ENCODE results near the gene KIF3B. TPM values are rescaled to one million over a fixed set of nuclear protein-coding genes. Genes with fewer than 3 reads are reported as not detected.

Gene KIF3B
- total and polyA plus RNA-seq, 11 donors, result 3.2 to 25.4 (median 11.4) TPM

GRCh38 chr20:32296819-32297420, 19.5 kb downstream of the KIF3B start:
- TF ChIP-seq CTCF (IDR thresholded peaks at IDR 0.05), result no peak
- no peak for TF ChIP-seq POLR2A (IDR thresholded peaks at IDR 0.05)

GRCh38 chr20:32297439-32297838, 20.0 kb downstream of the KIF3B start:
- H3K27me3 ChIP-seq, result no peaks in the 10 kb centered on the region
- H3K9me3 ChIP-seq, result no peaks in the 10 kb centered on the region
- H3K27ac ChIP-seq, result no peak overlapping the region
- DNase-seq (no peak), ATAC-seq (no peak)
- TF ChIP-seq POLR2A (IDR thresholded peaks at IDR 0.05) (no peak), CTCF (IDR thresholded peaks at IDR 0.05) (no peak)
- H3K4me3 ChIP-seq, result no peak overlapping the region
- WGBS, 4 donors, result 80 to 87% (median 83%) methylated on average over 4 of the region's 4 CpGs
- H3K36me3 ChIP-seq, result no peaks in the 10 kb centered on the region
- intact Hi-C loops (cut with DNase I), result no loop called here
- H3K4me1 ChIP-seq, result peaks cover 0 to 18% (median 5%) of the 10 kb centered on the region in 12 donors

More at GRCh38 chr20:32296819-32297420, 19.5 kb downstream of the KIF3B start:
- intact Hi-C loops (cut with DNase I), result no loop called here
- H3K27ac ChIP-seq, result no peak overlapping the region
- ATAC-seq, result no peak
- H3K4me1 ChIP-seq, result peaks cover 0 to 14% (median 4%) of the 10 kb centered on the region in 12 donors
- no peaks in the 10 kb centered on the region for H3K9me3 ChIP-seq
- H3K27me3 ChIP-seq, result no peaks in the 10 kb centered on the region
- H3K36me3 ChIP-seq, result no peaks in the 10 kb centered on the region
- no peak for DNase-seq
- 36 to 46% (median 42%) methylated on average over 6 of the region's 6 CpGs for WGBS, 4 donors
- no peak overlapping the region for H3K4me3 ChIP-seq

- intact Hi-C loops (cut with DNase I), result no loop called here
- ATAC-seq (no peak), DNase-seq (no peak)
- no peaks in the 10 kb centered on the region for H3K36me3 ChIP-seq
- H3K9me3 ChIP-seq, result no peaks in the 10 kb centered on the region
- H3K27ac ChIP-seq, result no peak overlapping the region
- H3K27me3 ChIP-seq, result no peaks in the 10 kb centered on the region
- H3K4me1 ChIP-seq, result peaks cover 0 to 24% (median 6%) of the 10 kb centered on the region in 12 donors
- WGBS, 4 donors, result 94 to 98% (median 97%) methylated on average over 6 of the region's 6 CpGs
- H3K4me3 ChIP-seq, result no peak overlapping the region
- no peak for TF ChIP-seq CTCF (IDR thresholded peaks at IDR 0.05)
- TF ChIP-seq POLR2A (IDR thresholded peaks at IDR 0.05), result no peak
These were observed 23.2 kb downstream of the KIF3B start for GRCh38 chr20:32300647-32301046.

- Histone ChIP-seq H3K4me1 (peaks cover 0 to 18% (median 4%) of the 10 kb centered on the region in 12 donors), H3K36me3 (no peaks in the 10 kb centered on the region), H3K27me3 (no peaks in the 10 kb centered on the region), H3K9me3 (no peaks in the 10 kb centered on the region), H3K4me3 (no peak overlapping the region), H3K27ac (no peak overlapping the region)
- TF ChIP-seq CTCF (IDR thresholded peaks at IDR 0.05) (no peak), POLR2A (IDR thresholded peaks at IDR 0.05) (no peak)
- 86 to 90% (median 88%) methylated on average over 5 of the region's 5 CpGs for WGBS, 4 donors
- DNase-seq (no peak), ATAC-seq (no peak)
- intact Hi-C loops (cut with DNase I), result no loop called here
These were observed 24.5 kb downstream of the KIF3B start for GRCh38 chr20:32301719-32302506.

All from heart left ventricle (tissue), 16 donors.